HS-27A (cell line): ENCODE data around the gene EFCAB11.
A peak's percentile ranks its signal among the peaks of the same experiment; 100 is the strongest.

Source experiments
- DNase-seq: peaks from one replicate; pipeline ENCODE4 v3.0.0-alpha.2; 2012; ENCODE audit warnings: low read depth, missing footprints

EFCAB11 gene

GRCh38 chr14:89956661-89957009, 2.1 kb upstream of the EFCAB11 start:
- no peak for DNase-seq

GRCh38 chr14:89955745-89956660, 1.5 kb upstream of the EFCAB11 start, which contains the start of gene TDP1:
Gene TDP1 (plus strand): TSS chr14:89955927. CDS start chr14:89963115, 7,188 bp downstream.
- DNase-seq: peak; percentile 83

DNA sequence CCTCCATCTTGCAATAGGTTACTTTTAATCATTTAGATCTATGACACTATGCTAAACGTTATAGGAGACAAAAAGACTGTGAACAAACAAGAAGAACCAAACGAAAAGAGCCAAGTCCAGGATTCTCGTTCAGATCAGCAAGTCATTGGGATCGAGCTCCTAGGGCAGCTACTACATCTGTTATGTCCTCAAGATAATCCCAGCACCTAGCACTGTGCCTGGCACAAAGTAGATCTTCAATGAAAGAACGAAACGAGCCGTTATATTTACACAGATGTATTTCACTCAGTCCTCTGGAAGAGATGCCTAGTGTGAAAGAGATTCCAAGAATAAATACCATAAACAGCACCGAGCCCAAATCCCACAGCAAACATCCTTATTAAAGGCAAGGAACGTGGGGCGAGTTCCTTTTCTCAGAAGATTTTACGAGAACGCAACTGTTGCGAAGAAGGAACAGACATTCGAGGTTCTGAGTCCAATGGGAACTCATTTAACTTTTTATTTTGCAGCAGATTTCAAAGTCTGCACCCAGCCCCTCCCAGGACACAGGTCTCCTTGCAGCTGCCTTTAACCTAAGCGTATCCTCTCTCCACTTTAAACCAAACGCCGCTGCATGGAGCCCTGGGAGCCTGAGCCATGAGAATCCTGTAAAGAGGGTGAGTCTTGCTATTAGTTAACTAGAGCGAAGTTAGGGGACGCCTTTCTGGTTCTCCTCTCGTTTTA, 653 bp upstream of the EFCAB11 start:
- no peak for DNase-seq

DNA sequence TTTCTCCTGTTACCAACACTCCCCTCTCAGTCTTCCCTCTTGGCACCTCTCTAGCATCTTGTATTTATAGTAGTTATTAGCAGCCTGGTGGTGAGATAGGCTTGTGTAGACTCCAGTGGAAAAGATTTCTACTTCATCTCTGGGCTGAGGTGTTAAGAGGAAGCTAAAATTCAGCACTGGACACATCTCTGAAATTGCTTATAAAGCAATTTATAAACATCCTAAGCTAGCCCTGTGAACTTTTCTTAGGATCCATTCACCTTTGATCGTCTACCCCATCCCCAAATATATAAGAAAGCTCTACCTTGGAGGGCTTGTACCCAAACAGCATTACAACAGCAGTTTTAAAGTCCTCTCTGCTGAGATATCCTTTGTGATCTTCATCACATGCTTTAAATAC, 928 bp downstream of the EFCAB11 start:
- no peak for DNase-seq

- no peak for DNase-seq
Measured at GRCh38 chr14:89952576-89952975, 2.0 kb downstream of the EFCAB11 start.

DNA sequence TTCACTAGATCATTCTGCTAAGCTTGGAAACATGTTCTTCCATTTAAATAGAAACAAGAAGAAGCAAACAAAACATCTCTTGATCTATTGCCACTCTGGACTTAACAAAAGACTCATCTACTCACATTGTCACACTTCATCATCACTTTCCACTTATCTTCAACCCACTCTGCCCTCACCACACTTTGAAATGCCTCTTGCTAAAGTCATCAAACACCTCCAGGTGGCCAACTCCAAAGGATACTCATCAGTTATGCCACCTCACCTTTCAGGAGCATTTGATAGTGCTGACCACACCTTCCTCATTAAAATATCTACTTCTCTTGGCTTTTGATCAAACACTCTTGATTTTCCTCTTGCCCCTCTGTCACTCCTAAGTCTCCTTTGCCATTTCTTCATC, 7.2 kb downstream of the EFCAB11 start:
- no peak for DNase-seq

DNA sequence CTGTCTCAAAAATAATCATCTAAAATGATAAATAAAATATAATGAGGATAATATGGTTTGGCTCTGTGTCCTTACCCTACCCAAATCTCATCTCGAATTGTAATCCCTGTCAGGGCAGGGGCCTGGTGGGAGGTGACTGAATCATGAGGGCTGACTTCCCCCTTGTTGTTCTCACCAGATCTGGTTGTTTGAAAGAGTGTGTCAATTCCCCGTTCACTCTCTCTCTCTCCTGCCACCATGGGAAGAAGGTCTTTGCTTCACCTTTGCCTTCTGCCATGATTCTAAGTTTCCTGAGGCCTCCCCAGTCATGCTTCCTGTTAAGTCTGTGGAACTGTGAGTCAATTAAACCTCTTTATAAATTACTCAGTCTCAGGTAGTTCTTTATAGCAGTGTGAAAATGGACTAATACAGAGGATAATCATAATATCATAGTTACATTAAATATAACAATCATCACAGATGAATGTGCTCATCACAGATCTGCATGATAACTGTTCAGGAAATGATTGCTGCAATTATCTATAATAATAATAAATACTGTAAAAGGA, 12.6 kb downstream of the EFCAB11 start:
- no peak for DNase-seq

DNA sequence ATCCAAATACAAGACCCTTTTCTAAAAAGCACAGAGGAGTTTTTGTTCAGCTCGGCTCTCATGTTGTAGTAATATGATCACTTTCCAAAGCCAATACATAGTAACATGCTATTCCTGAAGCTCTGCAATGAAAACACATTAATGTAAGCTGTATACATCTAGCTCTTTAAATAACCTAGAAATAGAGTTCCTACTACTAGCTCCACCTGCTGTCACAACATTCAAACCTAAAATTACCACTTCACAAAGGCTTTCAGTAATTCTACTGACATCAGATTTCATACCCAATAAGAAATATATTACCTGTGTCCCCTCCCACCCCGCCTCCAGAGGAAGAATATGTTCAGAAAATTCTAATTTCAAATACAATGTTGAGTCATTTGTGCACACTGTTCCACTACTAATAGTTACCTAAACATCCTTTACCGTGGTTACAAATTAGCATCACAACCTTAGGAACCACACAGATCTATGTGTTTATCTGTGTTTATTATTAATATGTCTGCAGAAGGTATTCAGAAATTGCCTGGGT, 17.8 kb downstream of the EFCAB11 start:
- no peak for DNase-seq

GRCh38 chr14:89933002-89933401, 21.5 kb downstream of the EFCAB11 start:
- DNase-seq: no peak

GRCh38 chr14:89927186-89927865, 27.2 kb downstream of the EFCAB11 start:
- no peak for DNase-seq

DNA sequence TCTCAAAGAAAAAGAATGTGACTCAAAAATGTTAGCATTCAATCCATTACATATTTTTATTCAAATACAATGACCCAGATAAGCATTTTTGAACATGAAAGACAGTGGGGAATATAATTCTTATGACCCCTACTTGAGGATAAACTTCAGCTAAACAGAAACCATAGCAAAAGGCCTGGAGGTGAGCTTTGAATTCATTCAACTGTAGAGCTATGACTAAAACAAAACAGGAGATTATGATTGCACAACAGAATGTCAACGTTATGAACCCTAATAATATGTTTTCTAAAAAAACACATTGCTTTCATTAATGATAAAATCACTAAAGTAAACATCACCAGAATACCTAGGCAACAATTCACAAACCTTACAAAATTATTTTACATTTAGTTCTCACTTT, 27.8 kb downstream of the EFCAB11 start:
- DNase-seq: no peak

GRCh38 chr14:89924268-89924667, 30.3 kb downstream of the EFCAB11 start:
- no peak for DNase-seq

DNA sequence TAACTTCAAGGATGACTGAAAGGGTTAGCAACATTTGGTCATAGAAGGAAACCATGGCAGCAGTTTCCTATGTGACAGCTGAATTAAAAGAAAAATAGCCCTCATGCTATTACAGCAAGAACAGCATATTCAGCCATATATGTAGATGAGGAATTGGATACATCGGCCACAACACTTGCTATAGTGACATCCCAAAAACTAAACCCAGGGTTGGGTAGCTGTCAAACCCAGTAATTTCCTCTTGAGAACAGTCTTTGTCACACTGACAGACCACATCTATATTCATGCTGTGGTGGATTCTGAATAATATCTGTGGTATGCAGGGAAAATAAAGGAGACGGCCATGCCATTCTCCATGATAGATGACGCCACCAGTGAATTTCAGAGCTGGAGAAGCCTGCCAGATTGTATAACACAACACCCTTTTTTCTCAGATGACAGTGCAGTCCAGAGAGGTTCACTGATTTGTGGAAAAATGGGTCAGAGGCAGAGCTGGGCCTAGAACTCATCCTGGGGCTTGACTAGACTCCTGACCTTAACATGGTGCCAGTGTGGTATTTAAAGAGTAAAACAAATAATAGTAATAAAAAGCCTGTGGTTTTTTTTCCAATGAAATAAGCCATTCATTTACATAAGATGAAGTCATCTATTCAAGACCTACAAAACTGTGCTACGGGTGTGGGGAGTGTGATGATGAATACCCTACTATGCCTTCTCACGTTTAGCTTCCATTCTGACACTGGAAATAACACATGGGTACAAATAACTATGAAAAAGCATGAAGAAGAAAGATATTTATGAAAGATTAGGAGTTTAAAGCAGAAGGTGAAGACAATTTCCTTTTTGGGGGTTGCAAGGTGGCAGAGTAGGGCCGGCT, 32.3 kb downstream of the EFCAB11 start:
- DNase-seq: peak; percentile 83

DNA sequence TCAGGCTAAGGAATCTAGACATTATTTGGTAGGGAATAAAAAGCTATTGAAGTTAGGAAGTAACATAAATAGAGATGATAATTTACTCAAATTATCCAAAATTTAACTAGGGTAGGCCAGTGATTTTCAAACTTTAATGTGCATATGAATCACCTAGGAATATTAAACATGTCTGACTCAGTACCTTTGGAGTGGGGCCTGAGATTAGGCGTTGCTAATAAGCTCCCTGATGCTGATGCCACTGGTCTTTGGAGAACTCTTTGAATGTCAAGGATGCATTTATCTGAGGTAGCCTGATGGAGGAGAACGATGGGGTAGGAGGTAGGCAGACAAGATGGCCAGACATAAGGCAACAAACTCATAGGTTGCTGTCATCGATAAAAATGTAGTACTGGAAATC, 33.2 kb downstream of the EFCAB11 start:
- no peak for DNase-seq

DNA sequence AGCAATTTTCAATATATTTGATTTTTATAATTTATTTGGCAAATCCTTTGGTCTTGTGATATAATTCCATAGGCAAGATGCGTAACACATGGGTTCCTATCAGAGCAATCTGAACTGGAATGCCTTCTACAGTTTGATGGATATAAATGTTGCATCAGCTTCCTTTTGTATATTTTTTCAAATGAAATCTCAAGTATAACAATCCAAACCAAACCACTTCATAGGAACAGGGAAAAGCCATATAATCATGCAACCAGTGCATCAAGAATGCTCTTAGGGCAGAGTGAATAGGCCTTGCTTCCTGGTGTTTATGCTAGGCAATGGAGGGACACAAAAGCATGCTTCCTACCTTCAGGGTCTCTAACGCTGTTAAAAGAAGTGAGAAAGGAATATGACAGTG, 34.5 kb downstream of the EFCAB11 start:
- no peak for DNase-seq

- DNase-seq: no peak
Measured at GRCh38 chr14:89918721-89919120, 35.8 kb downstream of the EFCAB11 start.

GRCh38 chr14:89915114-89915878, 39.2 kb downstream of the EFCAB11 start:
- no peak for DNase-seq

DNA sequence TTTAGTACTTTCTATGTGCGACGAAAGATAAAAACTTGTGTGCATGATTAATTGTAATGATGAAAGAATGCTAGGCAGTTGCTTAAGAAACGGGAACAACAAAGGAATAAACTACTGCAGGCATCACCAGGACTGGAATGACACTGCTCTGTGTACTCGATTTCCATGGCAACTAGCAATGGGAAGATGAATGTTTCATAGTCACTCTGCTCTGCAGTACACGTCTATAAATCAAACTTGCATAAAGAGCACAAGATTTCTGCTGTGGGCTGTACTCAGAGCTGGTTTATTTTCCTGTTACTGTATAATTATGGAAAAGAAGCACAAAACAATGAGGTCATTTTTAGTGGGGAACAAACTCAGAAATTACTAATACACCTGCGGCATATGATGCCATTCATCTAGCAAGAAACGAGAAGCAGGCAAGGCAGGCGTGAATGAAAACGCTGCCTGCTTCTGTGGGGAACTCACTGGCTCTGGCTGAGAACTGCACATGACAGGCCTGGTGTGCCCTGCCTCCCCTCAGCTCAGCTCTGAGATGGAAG, 41.8 kb downstream of the EFCAB11 start:
- DNase-seq: no peak

DNA sequence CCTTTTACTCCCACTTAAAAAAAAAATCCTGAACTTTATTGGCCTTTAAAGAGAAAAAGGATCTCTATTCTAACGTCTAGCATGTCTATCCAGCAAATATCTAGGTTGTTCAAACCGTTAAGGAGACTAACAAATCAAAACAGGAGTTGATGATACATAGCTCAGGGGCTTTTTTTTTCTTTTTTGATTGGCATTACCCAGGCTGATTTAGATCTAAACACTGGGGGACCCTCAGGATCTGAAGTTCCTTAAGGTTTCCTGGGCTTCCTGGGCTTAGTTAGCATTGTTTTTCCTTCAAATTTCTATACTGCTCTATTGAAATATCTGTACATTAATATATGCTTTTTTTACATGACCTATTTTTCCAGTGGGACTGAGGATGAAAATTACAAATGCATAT, 42.3 kb downstream of the EFCAB11 start:
- no peak for DNase-seq
